HS-5 (cell line): ENCODE results near the gene TRAF3.
"Not testable (repeated sequence)": the region's sequence is repeated elsewhere in the genome, so short reads cannot be mapped to it uniquely, and the experiment has no call there.

Source experiments
- DNase-seq: peaks from one replicate; pipeline ENCODE4 v3.0.0-alpha.2; 2012; ENCODE audit warnings: low read depth

The TRAF3 gene

GRCh38 chr14:102807013-102807406 lies 29.8 kb downstream of the TRAF3 start:
- DNase-seq, result no peak

- DNase-seq, result no peak
Observed at GRCh38 chr14:102809870-102810269, 32.6 kb downstream of the TRAF3 start.

GRCh38 chr14:102810523-102810922 lies 33.3 kb downstream of the TRAF3 start:
- DNase-seq, result no peak

GRCh38 chr14:102811254-102811963 lies 34.2 kb downstream of the TRAF3 start:
- no peak for DNase-seq

GRCh38 chr14:102811971-102812370 lies 34.7 kb downstream of the TRAF3 start:
- no peak for DNase-seq

- no peak for DNase-seq
Observed at GRCh38 chr14:102813691-102814090, 36.4 kb downstream of the TRAF3 start.

- no peak for DNase-seq
Observed at GRCh38 chr14:102817318-102817717, 40.1 kb downstream of the TRAF3 start.

- no peak for DNase-seq
Observed at GRCh38 chr14:102817942-102818940, 41.0 kb downstream of the TRAF3 start.

- DNase-seq, result no peak
Observed at GRCh38 chr14:102819176-102819628, 42.0 kb downstream of the TRAF3 start.

GRCh38 chr14:102819747-102820330 lies 42.6 kb downstream of the TRAF3 start:
- no peak for DNase-seq

- no peak for DNase-seq
Observed at GRCh38 chr14:102821252-102821651, 44.0 kb downstream of the TRAF3 start.

GRCh38 chr14:102822311-102822863 lies 45.1 kb downstream of the TRAF3 start:
- peak; percentile 10 for DNase-seq

- not testable (repeated sequence) for DNase-seq
Observed at GRCh38 chr14:102822887-102823286, 45.6 kb downstream of the TRAF3 start.

GRCh38 chr14:102823546-102823945 lies 46.3 kb downstream of the TRAF3 start:
- DNase-seq, result no peak

- peak; percentile 36 for DNase-seq
Observed at GRCh38 chr14:102824832-102825231, 47.6 kb downstream of the TRAF3 start.

- no peak for DNase-seq
Observed at GRCh38 chr14:102825307-102826095, 48.3 kb downstream of the TRAF3 start.

GRCh38 chr14:102826161-102826560 lies 48.9 kb downstream of the TRAF3 start:
- DNase-seq, result no peak

- DNase-seq, result no peak
Observed at GRCh38 chr14:102826751-102827675, 49.8 kb downstream of the TRAF3 start.

- DNase-seq, result no peak
Observed at GRCh38 chr14:102827716-102828115, 50.5 kb downstream of the TRAF3 start.

GRCh38 chr14:102828151-102828550 lies 50.9 kb downstream of the TRAF3 start:
- no peak for DNase-seq
